GM18511 (cell line): ENCODE data around the gene AMN1.

ENCODE experiments used
- ATAC-seq: cut with Tn5 transposase; IDR thresholded peaks from one replicate; pipeline ENCODE4 v1.9.1; 2021; ENCODE audit warnings: mild to moderate bottlenecking, moderate library complexity; ENCODE audit not compliant: unreplicated experiment

Gene AMN1

GRCh38 chr12:31633464-31633863 lies 95.4 kb downstream of the AMN1 start:
- ATAC-seq: no peak

- no peak for ATAC-seq
These were observed 97.0 kb downstream of the AMN1 start for GRCh38 chr12:31631809-31632208.

GRCh38 chr12:31631023-31631724 lies 97.6 kb downstream of the AMN1 start:
- no peak for ATAC-seq

- ATAC-seq: no peak
These were observed 98.8 kb downstream of the AMN1 start for GRCh38 chr12:31629756-31630732.

- no peak for ATAC-seq
These were observed 101.3 kb downstream of the AMN1 start for GRCh38 chr12:31627456-31628054.

GRCh38 chr12:31626270-31626995 lies 102.4 kb downstream of the AMN1 start:
- no peak for ATAC-seq

- ATAC-seq: no peak
These were observed 106.8 kb downstream of the AMN1 start for GRCh38 chr12:31622038-31622437.
